GM12864 (cell line): ENCODE measurements around the gene STRAP.

Experiments
- DNase-seq: peaks from one replicate; pipeline ENCODE4 v3.0.0-alpha.2; 2011; ENCODE audit warnings: low read depth
- H3K4me3 ChIP-seq: 2 replicates; pipeline ENCODE4 v1.5.1; 2011; ENCODE audit warnings: mild to moderate bottlenecking, low read depth, low read length, control low read depth
- CTCF ChIP-seq: IDR thresholded peaks from 2 replicates; pipeline ENCODE4 v1.5.1; 2011; ENCODE audit warnings: low read depth, mild to moderate bottlenecking, moderate library complexity, low read length, control low read depth, inconsistent platforms; ENCODE audit errors: missing control alignments

The STRAP gene

GRCh38 chr12:15918066-15918465 is 35.9 kb downstream of the STRAP start:
- no peak for TF ChIP-seq CTCF
- H3K4me3 ChIP-seq: no peak overlapping the region
- no peak for DNase-seq

- DNase-seq: no peak
- H3K4me3 ChIP-seq: no peak overlapping the region
- no peak for TF ChIP-seq CTCF
These were observed 37.2 kb downstream of the STRAP start for GRCh38 chr12:15919418-15919817.

GRCh38 chr12:15924956-15925355 is 42.8 kb downstream of the STRAP start:
- no peak for DNase-seq

GRCh38 chr12:15928346-15928745 is 46.2 kb downstream of the STRAP start:
- TF ChIP-seq CTCF: no peak
- DNase-seq: no peak
- H3K4me3 ChIP-seq: no peak overlapping the region

More at GRCh38 chr12:15924956-15925355, 42.8 kb downstream of the STRAP start:
- TF ChIP-seq CTCF: no peak
- no peak overlapping the region for H3K4me3 ChIP-seq

- TF ChIP-seq CTCF: no peak
- H3K4me3 ChIP-seq: no peak overlapping the region
- DNase-seq: no peak
These were observed 46.8 kb downstream of the STRAP start for GRCh38 chr12:15928870-15929571.

GRCh38 chr12:15931590-15932053 is 49.4 kb downstream of the STRAP start:
- TF ChIP-seq CTCF: peak; percentile 12
- H3K4me3 ChIP-seq: no peak overlapping the region
- DNase-seq: no peak

- no peak for TF ChIP-seq CTCF
- no peak for DNase-seq
These were observed 50.1 kb downstream of the STRAP start for GRCh38 chr12:15932327-15932726.

More at GRCh38 chr12:15932327-15932726, 50.1 kb downstream of the STRAP start:
- H3K4me3 ChIP-seq: no peak overlapping the region
